HG02938 (cell line): ENCODE results near the gene PTRHD1.
A peak's percentile ranks its signal among the peaks of the same experiment; 100 is the strongest.

ENCODE experiments used
- ATAC-seq: cut with Tn5 transposase; IDR thresholded peaks from one replicate; pipeline ENCODE4 v1.9.1; 2021; ENCODE audit warnings: mild to moderate bottlenecking, moderate library complexity; ENCODE audit not compliant: unreplicated experiment

PTRHD1 gene

DNA sequence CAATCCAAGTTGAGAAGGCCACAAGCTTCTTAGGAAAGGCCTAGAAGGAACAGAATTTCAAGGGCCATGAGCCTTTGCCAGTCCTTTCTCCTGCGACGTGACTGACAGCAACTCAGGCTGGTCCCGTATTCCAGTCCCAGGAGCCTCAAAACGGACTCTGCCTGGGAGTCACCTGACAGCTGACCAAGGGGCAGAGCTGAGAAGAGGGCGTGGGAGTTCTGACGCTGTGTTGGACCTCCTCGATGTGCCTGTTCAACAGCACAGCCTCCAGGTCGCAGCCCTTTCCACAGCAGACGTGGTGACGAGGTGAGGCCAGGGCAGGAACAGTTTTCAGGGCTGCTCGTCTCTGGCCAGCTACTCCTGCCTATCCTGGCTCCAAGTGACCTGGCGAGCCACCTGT, 37.6 kb upstream of the PTRHD1 start:
- ATAC-seq = no peak

DNA sequence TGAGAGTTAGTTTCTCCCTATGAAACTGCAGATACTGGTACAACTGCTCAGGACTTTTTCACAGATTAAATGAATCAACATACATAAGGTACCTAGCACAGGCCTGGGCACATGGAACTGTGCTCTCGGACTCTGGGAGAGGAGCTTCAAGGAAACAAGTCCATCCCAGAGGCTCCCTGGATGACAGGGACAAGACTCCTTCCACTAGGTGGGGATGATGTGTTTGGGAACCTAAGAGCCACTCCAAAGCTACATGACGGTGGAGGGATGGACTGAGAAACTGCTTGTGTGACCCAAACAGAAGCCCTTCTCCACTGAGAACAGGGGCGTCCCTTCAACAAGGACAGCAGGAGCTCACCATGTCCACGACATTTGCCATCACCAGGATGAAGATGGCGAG, 37.2 kb upstream of the PTRHD1 start:
- no peak for ATAC-seq

GRCh38 chr2:24828238-24828996, 35.2 kb upstream of the PTRHD1 start:
- ATAC-seq = no peak

- ATAC-seq = peak; percentile 68
These were observed 34.4 kb upstream of the PTRHD1 start for GRCh38 chr2:24827321-24828237.

DNA sequence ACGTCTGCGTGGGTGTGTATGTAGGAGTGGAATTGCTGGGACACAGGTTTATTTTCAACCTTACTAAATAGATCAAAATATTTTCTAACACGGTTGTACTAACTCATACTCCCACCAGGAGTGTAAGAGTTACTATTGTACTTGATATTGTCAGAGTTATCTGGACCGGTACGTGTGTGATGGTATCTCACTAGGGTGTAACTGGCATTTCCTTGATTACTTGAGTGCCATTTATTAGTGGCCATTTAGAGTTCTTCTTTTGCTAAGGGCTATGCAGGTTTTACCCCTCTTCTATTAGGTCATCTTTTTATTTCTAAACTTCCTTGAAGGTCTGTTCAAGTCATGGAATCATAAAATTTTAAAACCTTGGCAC, 33.6 kb upstream of the PTRHD1 start:
- ATAC-seq = no peak

DNA sequence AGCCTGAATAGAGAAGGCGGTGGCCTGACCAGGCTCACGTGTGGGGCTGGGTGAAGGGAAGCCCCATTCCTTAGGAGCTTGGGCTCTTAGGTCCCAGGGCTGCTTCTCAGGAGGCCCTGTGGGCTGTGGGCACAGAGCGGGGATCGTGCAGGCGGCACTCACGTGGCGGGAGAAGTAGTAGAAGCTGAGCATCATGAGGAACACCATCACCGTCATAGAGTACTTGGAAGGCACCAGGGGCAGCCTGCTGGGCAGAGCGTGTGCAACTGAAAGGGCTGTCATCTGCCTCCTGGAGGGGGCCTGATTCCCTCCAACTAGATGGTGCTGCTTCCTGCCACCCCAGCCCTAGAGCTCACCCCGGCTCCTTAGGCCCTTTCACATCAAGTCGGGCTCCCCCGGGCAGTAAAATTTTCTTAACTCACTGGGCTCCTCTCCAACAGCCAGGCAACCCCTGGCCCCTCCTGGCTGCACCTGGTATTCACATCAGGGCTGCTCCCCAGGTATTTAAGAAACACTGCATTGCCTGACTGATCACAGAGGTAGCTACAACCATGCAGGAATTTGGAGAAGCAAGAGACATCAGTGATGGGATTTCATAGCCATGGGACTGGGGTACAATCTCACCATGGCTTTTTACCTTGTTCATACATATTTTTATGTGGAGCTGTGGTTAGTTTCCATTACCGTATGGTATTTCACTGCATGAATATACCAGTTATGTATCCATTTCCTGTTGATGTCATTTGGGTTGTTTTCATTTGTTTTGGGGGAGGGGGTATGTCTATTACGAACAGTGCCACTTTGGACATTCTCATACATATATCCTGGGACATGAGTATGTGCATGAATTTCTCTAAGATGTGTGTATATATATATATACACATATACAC, 32.9 kb upstream of the PTRHD1 start:
- no peak for ATAC-seq

DNA sequence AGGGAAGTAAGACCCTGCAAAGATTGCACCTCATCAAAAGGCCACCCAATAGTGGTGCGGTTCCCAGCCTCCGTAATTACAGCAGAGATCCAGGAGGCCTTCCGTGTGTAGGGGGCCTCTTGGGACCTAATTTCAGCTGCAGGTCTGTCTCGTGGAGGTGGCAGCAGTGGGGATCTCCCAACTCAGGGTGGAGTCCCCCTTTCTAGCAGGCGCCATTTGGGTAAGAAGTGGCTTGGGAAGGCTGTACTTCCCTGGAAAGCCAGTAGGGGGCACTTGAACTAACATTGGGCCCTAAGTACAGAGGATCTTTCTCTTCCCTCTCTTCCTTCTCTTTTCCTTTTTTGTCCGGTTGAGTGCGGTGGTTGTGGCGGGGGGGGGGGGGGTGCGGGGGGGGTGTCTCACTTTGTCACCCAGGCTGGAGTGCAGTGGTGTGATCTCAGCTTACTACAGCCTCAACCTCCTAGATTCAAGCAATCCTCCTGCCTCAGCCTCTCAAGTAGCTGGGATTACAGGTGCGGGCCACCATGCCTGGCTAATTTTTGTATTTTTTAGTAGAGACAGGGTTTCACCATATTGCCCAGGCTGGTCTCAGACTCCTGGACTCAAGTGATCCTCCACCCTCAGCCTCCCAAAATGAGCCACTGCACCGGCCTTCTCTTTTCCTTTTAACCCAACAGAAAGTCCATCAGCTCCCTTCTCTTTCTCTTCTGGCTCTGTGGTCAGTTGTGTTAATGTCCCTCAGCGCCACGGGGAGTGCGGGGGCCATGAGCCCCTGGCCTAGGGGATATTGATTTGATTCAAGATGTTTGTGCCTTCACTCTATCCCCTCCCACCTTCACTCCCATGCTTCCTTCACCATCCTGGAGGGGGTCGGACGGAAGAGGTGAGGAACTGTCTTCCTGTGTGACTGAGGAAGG, 32.0 kb upstream of the PTRHD1 start:
- ATAC-seq = no peak

GRCh38 chr2:24824071-24824588, 30.9 kb upstream of the PTRHD1 start:
- ATAC-seq = no peak

DNA sequence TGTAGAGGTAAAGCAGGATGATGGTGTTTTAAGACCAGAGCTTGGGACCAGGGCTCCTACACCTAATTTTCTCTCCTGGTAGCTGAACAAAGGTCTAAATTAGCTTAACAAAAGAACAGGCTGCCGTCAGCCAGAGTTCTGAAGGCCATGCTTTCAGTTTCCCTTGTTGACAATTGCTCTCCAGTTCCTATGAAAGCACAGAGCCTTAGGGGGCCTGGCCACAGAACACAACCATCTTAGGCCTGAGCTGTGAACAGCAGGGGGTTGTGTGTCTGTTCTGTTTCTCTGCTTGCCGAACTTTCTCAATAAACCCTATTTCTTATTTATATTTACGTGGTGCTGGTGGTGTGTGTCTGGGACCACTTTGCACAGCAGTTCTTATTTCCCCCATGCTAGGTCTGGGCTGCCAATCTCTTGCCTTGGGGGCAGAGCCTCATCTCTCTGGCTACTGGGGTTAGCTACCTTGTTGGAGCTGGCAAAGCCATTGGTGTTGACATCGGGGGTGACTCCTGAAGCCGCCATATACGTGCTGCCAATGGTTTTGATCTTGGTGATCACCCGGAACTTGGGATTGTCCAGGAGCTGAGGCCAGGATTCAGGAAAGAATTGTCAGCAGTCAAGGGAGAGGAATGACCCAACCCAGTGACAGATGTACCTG, 29.0 kb upstream of the PTRHD1 start:
- no peak for ATAC-seq

DNA sequence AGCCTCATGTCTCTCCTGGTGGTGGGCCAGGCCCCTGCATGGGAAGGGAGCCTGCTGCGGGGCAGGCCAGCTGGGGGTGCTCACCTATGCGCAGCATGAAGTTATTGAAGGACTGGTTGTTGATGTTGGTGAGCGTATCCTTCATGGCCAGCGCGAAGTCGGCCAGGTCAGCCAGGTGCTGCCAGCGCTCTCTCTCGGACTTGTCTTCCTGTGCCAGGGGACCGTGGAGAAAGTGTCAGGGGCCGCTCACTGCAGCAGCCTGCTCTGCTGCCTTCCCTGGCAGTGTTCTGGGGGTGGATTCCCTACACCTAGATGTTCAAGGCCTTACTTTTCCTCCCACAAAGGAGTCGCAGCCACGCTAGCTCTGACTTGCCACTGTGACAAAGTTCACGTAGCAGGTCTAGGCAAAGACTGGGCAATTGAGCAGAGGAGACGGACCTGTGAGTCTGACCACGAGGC, 28.3 kb upstream of the PTRHD1 start:
- no peak for ATAC-seq

- ATAC-seq = no peak
These were observed 27.6 kb upstream of the PTRHD1 start for GRCh38 chr2:24820598-24821432.

GRCh38 chr2:24820175-24820513, 27.0 kb upstream of the PTRHD1 start:
- ATAC-seq = no peak

DNA sequence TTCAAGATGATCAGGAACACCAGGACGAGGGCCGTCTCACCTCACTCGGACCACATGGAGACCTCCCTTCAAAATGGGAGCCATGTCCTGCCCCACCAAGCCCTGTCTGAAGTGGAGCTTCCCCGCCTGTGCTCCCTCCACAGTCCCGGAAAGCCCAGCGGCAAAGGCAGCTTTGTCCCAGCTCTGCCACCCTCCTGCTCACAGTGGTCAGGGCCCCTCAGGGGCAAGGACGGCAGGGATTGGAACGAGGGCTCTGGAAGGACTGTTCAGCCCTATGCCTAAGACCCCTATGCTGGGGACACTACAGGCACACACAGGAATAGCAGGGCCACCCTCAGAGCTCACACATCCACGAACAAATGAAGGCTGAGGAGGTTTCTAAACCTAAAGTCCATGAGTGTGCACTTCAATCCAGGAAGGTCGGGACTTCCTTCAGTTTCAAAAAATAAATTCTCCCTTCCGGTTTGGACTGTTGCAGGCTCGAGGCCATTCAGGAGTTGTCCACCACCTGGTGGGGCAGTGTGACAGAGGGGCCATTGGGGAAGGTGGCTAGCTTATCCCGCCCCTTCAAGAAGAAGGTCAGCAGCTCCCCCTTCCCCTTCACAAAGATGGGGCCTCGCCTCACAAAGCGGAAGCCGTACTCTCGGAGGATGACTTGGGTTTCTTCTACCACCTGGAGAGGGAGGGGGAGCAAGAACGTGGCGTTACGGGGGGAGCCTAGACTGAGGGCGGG, 26.4 kb upstream of the PTRHD1 start:
- ATAC-seq = no peak

GRCh38 chr2:24818721-24819167, 25.6 kb upstream of the PTRHD1 start:
- ATAC-seq = no peak

DNA sequence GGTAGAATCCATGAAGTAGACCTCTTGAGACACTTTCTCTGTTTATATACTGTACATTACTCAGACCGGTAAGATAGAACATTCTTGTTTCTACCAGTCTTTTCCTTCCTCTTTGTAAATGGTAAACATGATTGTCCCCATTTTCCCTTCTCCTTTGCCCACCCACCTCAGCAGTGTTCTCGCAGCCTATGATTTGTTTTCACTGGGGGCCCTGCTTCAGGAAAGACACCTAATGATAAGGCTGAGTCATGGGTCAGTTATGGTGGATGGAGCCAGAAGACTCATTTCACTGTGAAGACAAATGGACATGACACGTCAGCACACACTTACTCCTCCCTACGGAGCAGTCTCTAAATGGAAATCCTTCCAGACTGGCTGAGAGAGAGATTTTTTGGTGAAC, 23.7 kb upstream of the PTRHD1 start:
- no peak for ATAC-seq

GRCh38 chr2:24816404-24816803, 23.2 kb upstream of the PTRHD1 start:
- no peak for ATAC-seq

DNA sequence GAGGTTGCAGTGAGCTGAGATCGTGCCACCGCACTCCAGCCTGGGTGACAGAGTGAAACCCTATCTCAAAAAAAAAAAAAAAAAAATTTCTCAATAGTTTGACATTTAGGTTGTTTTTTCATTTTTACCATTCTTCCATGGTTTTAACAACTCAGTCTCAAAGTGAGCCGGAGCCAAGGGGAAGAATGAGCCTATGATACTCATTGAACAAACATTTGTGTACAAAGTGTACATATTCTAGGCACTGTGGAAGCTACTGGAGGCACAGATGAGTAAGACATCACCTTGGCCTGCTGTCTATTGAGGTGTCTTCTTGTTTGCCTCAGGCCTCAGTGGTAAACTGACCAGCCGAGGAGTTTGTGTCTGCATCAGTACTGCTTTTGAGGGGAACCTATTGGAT, 22.0 kb upstream of the PTRHD1 start:
- no peak for ATAC-seq

DNA sequence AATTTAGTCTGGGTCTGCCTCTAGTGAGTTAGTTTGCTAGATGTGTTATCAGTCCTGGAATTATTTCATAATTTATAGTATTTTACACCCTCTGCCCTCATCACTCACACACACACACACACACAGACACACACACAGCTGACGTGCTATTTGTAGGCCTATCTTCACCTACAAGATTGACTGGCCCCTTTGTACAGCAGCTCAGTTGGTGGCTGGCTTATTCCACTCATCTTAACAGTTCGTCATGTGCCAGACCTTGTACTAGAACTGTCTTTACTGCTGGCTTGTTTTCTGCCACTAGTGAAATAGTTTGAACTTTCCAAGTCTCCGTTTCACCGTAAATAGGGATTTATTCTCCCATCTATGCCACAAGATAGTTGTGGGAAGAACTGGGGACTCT, 21.3 kb upstream of the PTRHD1 start:
- ATAC-seq = no peak
